Stimulated activated CD4-positive, alpha-beta T cell treated with anti-CD3 and anti-CD28 coated beads, TNF-alpha, amount 100 ng/mL, for 48 hours (primary cell): Measurements from ENCODE around the gene RAB17.
"Not testable (repeated sequence)": the region's sequence is repeated elsewhere in the genome, so short reads cannot be mapped to it uniquely, and the experiment has no call there.

Experiments used
- DNase-seq, 3 donors: peaks; one replicate each; pipeline ENCODE4 v3.0.0-alpha.2; 2020; ENCODE audit warnings: low read depth in 3 of 3

RAB17 gene

GRCh38 chr2:237624565-237624964, 34.0 kb upstream of the RAB17 start:
- DNase-seq = no peak

- DNase-seq = no peak
Measured at GRCh38 chr2:237623428-237624403, 33.2 kb upstream of the RAB17 start.

DNA sequence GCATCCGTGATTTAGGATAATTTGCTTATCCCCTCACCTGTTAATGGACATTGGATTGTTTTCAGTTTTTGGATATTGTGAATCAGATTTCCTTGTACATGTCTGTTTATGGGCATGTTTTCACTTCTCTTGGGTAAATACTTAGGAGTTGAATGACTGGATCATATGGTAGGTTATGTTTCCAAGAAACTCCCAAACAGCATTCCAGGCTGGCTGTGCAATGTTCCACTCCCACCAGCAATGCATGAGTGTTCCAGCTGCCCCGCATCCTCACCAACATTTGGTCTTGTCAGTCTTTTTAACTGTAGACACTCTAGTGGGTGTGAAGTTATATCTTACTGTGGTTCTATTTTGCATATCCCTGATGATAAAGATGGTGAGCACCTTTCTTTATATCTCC, 27.9 kb upstream of the RAB17 start:
- DNase-seq = no peak

- DNase-seq = no peak
Measured at GRCh38 chr2:237617587-237617982, 27.1 kb upstream of the RAB17 start.

DNA sequence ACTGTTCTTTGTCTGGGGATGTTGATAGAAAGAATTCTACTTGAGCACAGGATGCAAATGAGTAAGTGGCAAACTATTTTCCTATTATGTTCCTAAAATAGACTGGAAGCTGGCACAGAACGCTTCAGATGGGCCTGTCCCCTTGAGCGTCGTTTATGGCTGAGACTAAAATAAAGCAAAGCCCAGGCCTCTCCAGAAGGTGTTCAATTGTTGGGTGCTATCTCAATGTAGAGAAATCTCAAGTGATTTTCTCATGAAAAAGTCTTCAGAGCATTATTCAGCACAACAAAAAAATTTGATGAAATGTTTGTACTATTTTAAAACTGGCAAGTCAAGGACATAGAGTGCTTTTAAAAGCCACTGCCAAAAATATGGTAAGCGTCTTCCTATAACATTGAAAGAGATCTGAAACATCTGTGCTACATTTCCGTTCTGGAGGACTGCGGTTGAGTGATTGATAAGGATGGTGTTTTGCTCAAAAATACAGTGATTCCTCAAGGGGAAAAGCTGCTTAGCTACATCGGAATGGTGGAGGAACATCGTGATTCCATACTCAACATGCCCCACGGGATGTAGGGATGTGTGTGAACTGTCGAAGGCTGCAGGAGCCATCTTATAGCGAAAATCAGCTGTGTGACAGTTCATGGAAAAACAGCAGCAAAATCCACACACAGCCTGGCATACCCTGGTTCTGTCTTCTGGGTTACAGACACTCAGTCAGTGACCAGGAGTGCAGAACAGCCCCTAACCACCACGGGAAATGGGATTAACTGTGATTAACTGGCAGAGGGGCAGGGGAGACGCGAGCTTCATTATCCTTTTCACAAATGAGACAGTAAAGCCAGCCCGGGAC, 26.4 kb upstream of the RAB17 start:
- DNase-seq = no peak

DNA sequence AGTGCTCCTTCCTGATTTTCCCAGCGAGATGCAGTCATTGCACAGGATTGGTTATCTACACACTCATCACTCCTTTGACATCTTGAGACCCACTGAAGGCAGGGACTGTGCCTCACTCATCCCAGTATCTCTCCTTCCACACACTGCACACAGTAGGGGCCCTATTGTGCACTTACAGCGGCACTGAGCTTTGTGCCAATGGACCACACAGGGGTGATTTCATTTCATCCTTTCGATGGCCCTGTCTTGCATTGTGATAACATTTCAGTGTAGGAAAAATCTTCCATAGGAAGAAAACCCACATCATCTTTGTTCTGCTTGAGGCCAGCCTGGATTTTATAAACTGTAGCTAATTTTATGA, 25.8 kb upstream of the RAB17 start:
- DNase-seq = no peak

GRCh38 chr2:237615631-237616249, 25.2 kb upstream of the RAB17 start:
- DNase-seq = no peak

DNA sequence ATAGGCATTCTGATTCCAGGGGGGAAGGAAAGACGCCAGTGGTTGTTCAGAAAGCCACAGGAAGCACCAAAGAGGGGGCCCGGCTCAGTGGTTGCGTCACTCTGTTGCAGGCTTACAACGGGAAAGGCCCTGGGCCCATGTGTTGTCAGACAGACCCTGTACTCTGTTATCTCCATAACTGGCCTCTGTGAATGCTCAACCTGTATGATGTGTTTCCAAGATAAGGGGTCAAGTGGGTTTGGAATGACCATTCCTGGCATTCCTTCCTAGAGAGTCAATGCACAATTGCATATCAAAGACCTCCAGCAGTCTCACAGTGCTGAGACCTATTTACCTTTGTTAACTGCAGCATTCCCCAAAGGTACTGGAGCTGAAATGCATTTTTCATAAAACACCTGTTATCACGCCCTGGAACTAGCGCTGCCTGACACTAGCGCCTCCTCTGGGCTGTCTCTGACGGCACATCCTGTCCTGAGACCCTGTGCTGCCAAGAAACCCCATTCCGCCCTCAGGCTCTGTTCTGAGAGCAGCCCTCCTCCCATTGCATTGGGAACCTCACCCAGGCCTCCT, 23.7 kb upstream of the RAB17 start:
- DNase-seq = no peak

DNA sequence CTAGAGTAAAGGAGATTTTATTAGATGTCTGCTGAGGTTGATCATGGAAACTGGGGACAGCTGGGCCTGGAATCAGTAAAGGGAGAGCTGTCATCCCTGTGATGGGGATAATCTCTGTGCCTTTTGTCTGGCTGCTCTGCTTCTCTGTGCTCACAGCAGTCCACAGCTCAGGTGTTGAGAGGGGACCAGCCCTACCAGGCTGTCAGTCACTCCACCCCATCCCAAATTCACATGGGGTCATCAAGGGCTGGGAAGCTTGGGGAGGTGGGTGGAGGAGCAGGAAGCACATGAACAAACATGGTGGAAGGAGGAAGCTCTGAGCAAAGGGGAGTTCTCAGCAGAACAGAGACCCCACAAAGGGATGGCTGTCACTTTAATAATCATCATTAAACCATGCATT, 23.1 kb upstream of the RAB17 start:
- DNase-seq = no peak

- no peak for DNase-seq
Measured at GRCh38 chr2:237612527-237613357, 22.2 kb upstream of the RAB17 start.

- DNase-seq = not testable (repeated sequence)
Measured at GRCh38 chr2:237606522-237606921, 16.0 kb upstream of the RAB17 start.

- DNase-seq = no peak
Measured at GRCh38 chr2:237604960-237605359, 14.4 kb upstream of the RAB17 start.

- no peak for DNase-seq
Measured at GRCh38 chr2:237604391-237604790, 13.9 kb upstream of the RAB17 start.

DNA sequence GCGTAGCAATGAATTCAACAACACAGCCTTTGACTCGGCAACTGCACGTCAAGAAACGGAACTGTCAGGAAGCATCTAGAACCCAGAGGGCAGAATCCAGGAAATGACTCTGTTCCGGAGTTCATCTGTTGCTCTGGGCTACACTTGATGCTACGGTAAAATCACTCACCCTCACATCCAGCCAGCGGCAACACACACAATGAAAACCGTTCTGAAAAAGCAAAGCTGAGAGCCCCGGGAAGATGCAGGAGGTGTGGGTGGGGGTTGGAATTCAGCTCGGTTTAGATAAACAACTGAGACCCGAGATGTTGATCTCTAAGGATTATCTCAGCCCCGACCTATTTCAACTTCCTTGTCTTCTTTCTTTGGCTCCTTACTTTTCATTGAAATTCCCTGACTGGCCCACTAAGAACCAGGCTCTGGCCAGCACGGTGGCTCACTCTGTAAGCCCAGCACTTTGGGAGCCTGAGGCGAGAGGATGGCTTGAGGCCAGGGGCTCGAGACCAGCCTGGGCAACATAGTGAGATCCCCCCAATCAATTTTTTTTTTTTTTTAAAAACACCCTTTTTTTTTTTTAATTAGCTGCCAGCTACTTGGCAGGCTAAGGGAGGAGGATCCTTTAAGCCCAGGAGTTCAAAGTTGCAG, 13.3 kb upstream of the RAB17 start:
- peak in 1 of 3 donors; percentile 10 for DNase-seq

DNA sequence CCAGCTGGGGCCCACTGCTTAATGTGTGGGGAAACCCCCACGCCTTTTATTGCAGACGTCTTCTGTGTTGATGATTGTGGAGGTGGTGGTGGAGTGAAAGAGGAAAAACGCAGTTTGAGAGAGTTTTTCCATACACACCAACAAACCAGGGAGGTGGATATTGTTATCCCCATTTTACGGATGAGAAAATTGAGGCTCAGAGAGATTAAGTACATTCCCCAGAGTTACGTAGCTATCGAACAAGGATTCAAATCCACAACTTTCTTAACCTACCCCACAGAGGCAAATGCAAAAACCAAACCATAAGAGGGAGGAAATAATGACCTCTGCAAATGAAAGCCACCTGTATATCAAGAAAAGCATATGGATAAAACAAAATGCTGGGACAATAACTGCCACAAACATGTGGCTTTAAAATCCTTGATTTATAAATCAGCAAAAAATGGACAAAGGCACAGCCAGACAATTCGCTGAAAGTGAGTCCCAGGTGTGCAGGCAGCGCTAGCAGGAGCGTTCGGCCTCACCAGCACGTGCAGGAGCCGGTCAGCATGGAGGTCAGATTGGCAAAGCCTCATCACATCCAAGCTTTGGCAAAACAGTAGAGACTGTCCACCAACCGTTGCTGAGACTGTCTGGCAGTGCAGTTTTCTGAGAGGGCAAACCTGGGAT, 12.6 kb upstream of the RAB17 start:
- no peak for DNase-seq

DNA sequence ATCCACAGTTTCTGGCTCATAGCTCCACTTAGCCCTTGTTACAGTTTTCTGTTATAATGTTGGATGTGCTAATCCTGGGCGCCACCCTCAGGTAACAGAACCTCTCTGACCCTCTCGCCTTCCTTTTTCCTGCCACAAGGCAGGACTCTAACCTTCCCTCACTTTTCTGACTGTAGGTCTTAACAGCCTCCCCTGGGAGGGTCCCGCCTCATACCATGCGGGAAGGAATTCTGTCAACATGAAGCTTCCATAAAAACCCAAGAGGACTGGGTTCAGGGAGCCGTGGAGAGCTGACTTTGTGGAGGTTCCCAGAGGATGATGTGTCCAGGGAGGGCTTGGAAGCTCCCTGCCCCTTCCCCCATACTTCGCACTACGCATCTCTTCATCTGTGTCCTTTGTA, 11.9 kb upstream of the RAB17 start:
- DNase-seq = no peak

GRCh38 chr2:237601453-237602116, 11.1 kb upstream of the RAB17 start:
- no peak for DNase-seq

GRCh38 chr2:237600205-237600846, 9.8 kb upstream of the RAB17 start:
- DNase-seq = no peak
